Sigmoid colon (tissue), 4 donors: ENCODE results near the gene UTP25.

Experiments
- CTCF ChIP-seq, 4 experiments: fragments of 450-650 bp in 3 of 4; fragments of 200-600 bp in 1 of 4; IDR thresholded peaks; one replicate each; pipeline ENCODE4 v1.5.1; 2016 to 2019; ENCODE audit warnings: antibody characterized with exemption in 4 of 4, mild to moderate bottlenecking in 3 of 4, moderate library complexity in 2 of 4
- EP300 ChIP-seq, 4 donors: sonication (generic); formaldehyde crosslinking; IDR thresholded peaks; one replicate each; pipeline ENCODE4 v1.6.1; 2017; ENCODE audit warnings: antibody characterized with exemption in 4 of 4
- POLR2A ChIP-seq, 2 donors: fragments of 450-650 bp; IDR thresholded peaks; one replicate each; pipeline ENCODE4 v1.6.1; 2016; ENCODE audit warnings: antibody characterized with exemption in 2 of 2, mild to moderate bottlenecking in 2 of 2, moderate library complexity in 2 of 2

- TF ChIP-seq CTCF (IDR thresholded peaks at IDR 0.05) (peak; percentile 9 to 58 (median 48)), POLR2A (IDR thresholded peaks at IDR 0.05) (no peak), EP300 (IDR thresholded peaks at IDR 0.05) (no peak)
Measured at GRCh38 chr1:209823143-209824041, 4.4 kb upstream of the UTP25 start.
